ENCODE data around the gene ZNF814. TPM values are rescaled to one million over a fixed set of nuclear protein-coding genes. Genes with fewer than 3 reads are reported as not detected.
"Not testable (repeated sequence)": the region's sequence is repeated elsewhere in the genome, so short reads cannot be mapped to it uniquely, and the experiment has no call there.

The ZNF814 gene
- total RNA-seq, 1 donor from 2014 or later = 8.5 TPM

- Mint-ChIP-seq H3K27me3 (ENCODE audit: low read depth) (no peaks in the 10 kb centered on the region), H3K9me3 (ENCODE audit: low read depth) (no peaks in the 10 kb centered on the region), H3K4me1 (ENCODE audit: low read depth) (peaks cover 34% of the 10 kb centered on the region), H3K4me3 (ENCODE audit: unreplicated experiment) (peak within 1 kb of the TSS; percentile 71), H3K27ac (ENCODE audit: unreplicated experiment) (peak within 1 kb of the TSS; percentile 78), H3K36me3 (ENCODE audit: low read depth) (peaks cover 6% of the 10 kb centered on the region)
- no peak for DNase-seq (ENCODE audit: low spot score)
- peak; percentile 78 for TF ChIP-seq CTCF (IDR thresholded peaks at IDR 0.05)
Measured at GRCh38 chr19:57830071-57830602, 58.7 kb downstream of the ZNF814 start, which contains the start of gene ZNF587B. Gene ZNF587B (plus strand): TSS chr19:57830299. CDS start chr19:57830529, 230 bp downstream.

GRCh38 chr19:57829316-57829715 lies 59.5 kb downstream of the ZNF814 start:
- no peak for DNase-seq (ENCODE audit: low spot score)
- Mint-ChIP-seq H3K27ac (ENCODE audit: unreplicated experiment) (peak overlapping the region; percentile 78), H3K27me3 (ENCODE audit: low read depth) (no peaks in the 10 kb centered on the region), H3K36me3 (ENCODE audit: low read depth) (peaks cover 9% of the 10 kb centered on the region), H3K4me1 (ENCODE audit: low read depth) (peaks cover 38% of the 10 kb centered on the region), H3K9me3 (ENCODE audit: low read depth) (no peaks in the 10 kb centered on the region), H3K4me3 (ENCODE audit: unreplicated experiment) (peak overlapping the region; percentile 71)
- TF ChIP-seq CTCF (IDR thresholded peaks at IDR 0.05) = no peak

GRCh38 chr19:57825511-57825910 lies 63.3 kb downstream of the ZNF814 start:
- TF ChIP-seq CTCF (IDR thresholded peaks at IDR 0.05) = no peak
- Mint-ChIP-seq H3K4me3 (ENCODE audit: unreplicated experiment) (no peak overlapping the region), H3K9me3 (ENCODE audit: low read depth) (no peaks in the 10 kb centered on the region), H3K4me1 (ENCODE audit: low read depth) (peaks cover 50% of the 10 kb centered on the region), H3K27ac (ENCODE audit: unreplicated experiment) (no peak overlapping the region), H3K36me3 (ENCODE audit: low read depth) (peaks cover 13% of the 10 kb centered on the region), H3K27me3 (ENCODE audit: low read depth) (no peaks in the 10 kb centered on the region)
- no peak for DNase-seq (ENCODE audit: low spot score)

- Mint-ChIP-seq H3K4me1 (ENCODE audit: low read depth) (peaks cover 39% of the 10 kb centered on the region), H3K36me3 (ENCODE audit: low read depth) (peaks cover 13% of the 10 kb centered on the region)
- not testable (repeated sequence) for DNase-seq (ENCODE audit: low spot score); H3K27me3 Mint-ChIP-seq (ENCODE audit: low read depth); H3K4me3 Mint-ChIP-seq (ENCODE audit: unreplicated experiment); H3K27ac Mint-ChIP-seq (ENCODE audit: unreplicated experiment); H3K9me3 Mint-ChIP-seq (ENCODE audit: low read depth)
Measured at GRCh38 chr19:57823608-57824007, 65.2 kb downstream of the ZNF814 start.

- H3K4me1 Mint-ChIP-seq (ENCODE audit: low read depth) = peaks cover 39% of the 10 kb centered on the region
- not testable (repeated sequence) for H3K27me3 Mint-ChIP-seq (ENCODE audit: low read depth); H3K4me3 Mint-ChIP-seq (ENCODE audit: unreplicated experiment); H3K9me3 Mint-ChIP-seq (ENCODE audit: low read depth); H3K27ac Mint-ChIP-seq (ENCODE audit: unreplicated experiment); DNase-seq (ENCODE audit: low spot score)
- H3K36me3 Mint-ChIP-seq (ENCODE audit: low read depth) = peaks cover 13% of the 10 kb centered on the region
Measured at GRCh38 chr19:57823155-57823554, 65.7 kb downstream of the ZNF814 start.

GRCh38 chr19:57821501-57821900 lies 67.3 kb downstream of the ZNF814 start:
- not testable (repeated sequence) for H3K4me3 Mint-ChIP-seq (ENCODE audit: unreplicated experiment); H3K36me3 Mint-ChIP-seq (ENCODE audit: low read depth); H3K9me3 Mint-ChIP-seq (ENCODE audit: low read depth); H3K27me3 Mint-ChIP-seq (ENCODE audit: low read depth); DNase-seq (ENCODE audit: low spot score); H3K27ac Mint-ChIP-seq (ENCODE audit: unreplicated experiment)
- H3K4me1 Mint-ChIP-seq (ENCODE audit: low read depth) = peaks cover 39% of the 10 kb centered on the region

- H3K4me3 Mint-ChIP-seq (ENCODE audit: unreplicated experiment) = peak overlapping the region; percentile 90
- H3K36me3 Mint-ChIP-seq (ENCODE audit: low read depth); H3K9me3 Mint-ChIP-seq (ENCODE audit: low read depth); DNase-seq (ENCODE audit: low spot score); H3K27me3 Mint-ChIP-seq (ENCODE audit: low read depth): not testable (repeated sequence)
- peak overlapping the region; percentile 96 for H3K27ac Mint-ChIP-seq (ENCODE audit: unreplicated experiment)
- peaks cover 39% of the 10 kb centered on the region for H3K4me1 Mint-ChIP-seq (ENCODE audit: low read depth)
Measured at GRCh38 chr19:57821095-57821494, 67.7 kb downstream of the ZNF814 start.
